Lung (tissue), 12 donors: ENCODE measurements around the gene NAPEPLD. TPM values are rescaled to one million over a fixed set of nuclear protein-coding genes. Genes with fewer than 3 reads are reported as not detected.
"Not testable (repeated sequence)": the region's sequence is repeated elsewhere in the genome, so short reads cannot be mapped to it uniquely, and the experiment has no call there.

ENCODE experiments used
- ATAC-seq: fragments of 200-7000 bp; cut with Tn5 transposase; one replicate; pipeline ENCODE4 v1.9.1; 2020; ENCODE audit warnings: moderate number of reproducible peaks; ENCODE audit not compliant: insufficient read depth, low FRiP score
- DNase-seq, 3 donors: peaks; one replicate each; pipeline ENCODE4 v3.0.0-alpha.2; 2013 to 2017
- H3K27ac ChIP-seq, 2 donors: one replicate each; pipeline ENCODE4 v1.5.1; 2013; ENCODE audit warnings: mild to moderate bottlenecking in 2 of 2, moderate library complexity in 2 of 2, control low read depth in 1 of 2, inconsistent platforms in 1 of 2, low read depth in 1 of 2, low read length in 1 of 2
- H3K27me3 ChIP-seq, 3 donors: one replicate each; pipeline ENCODE4 v1.5.1; 2013; ENCODE audit warnings: low read length in 2 of 3; ENCODE audit not compliant: control insufficient read depth in 3 of 3, insufficient read depth in 3 of 3
- H3K36me3 ChIP-seq, 4 donors: one replicate each; pipeline ENCODE4 v1.5.1; 2013; ENCODE audit warnings: low read length in 4 of 4, mild to moderate bottlenecking in 1 of 4, moderate library complexity in 1 of 4; ENCODE audit not compliant: control insufficient read depth in 4 of 4, insufficient read depth in 4 of 4
- H3K4me1 ChIP-seq, 5 donors: one replicate each; pipeline ENCODE4 v1.5.1; 2013; ENCODE audit warnings: low read length in 5 of 5, mild to moderate bottlenecking in 2 of 5, moderate library complexity in 1 of 5; ENCODE audit not compliant: control insufficient read depth in 5 of 5, insufficient read depth in 5 of 5
- H3K4me3 ChIP-seq: one replicate; pipeline ENCODE4 v1.5.1; 2013; ENCODE audit warnings: mild to moderate bottlenecking, control low read depth, moderate library complexity
- H3K9ac ChIP-seq, 2 donors: one replicate each; pipeline ENCODE4 v1.5.1; 2013; ENCODE audit warnings: low read length in 2 of 2, control low read depth in 1 of 2; ENCODE audit not compliant: insufficient read depth in 1 of 2
- H3K9me3 ChIP-seq, 4 donors: one replicate each; pipeline ENCODE4 v1.5.1; 2013; ENCODE audit warnings: low read length in 3 of 4, mild to moderate bottlenecking in 1 of 4, moderate library complexity in 1 of 4; ENCODE audit not compliant: control insufficient read depth in 4 of 4, insufficient read depth in 3 of 4
- WGBS, 2 donors: extraction: QIAGEN DNeasy Blood & Tissue Kit; methylation state at CpG; one replicate each; pipeline ENCODE4 v1.1.7; 2013; 5-methylcytosine and 5-hydroxymethylcytosine counted together
- polyA plus RNA-seq, 2 donors: library from polyadenylated mRNA; stranded (reverse); fragments of 200-250 nt; gene quantifications; one replicate each; pipeline ENCODE4 v1.2.1, GENCODE V29; 2013
- total RNA-seq, 2 donors: library from RNA; depleted of rRNA in 1 of 2; stranded (reverse); fragments of >200 nt in 1 of 2; gene quantifications; one replicate each; pipeline ENCODE4 v1.2.1, GENCODE V29; 2014 to 2021
- TF ChIP-seq, protein P1 (sequence below): IDR thresholded peaks from 2 replicates; pipeline ENCODE4 v1.5.1; 2012; ENCODE audit warnings: mild to moderate bottlenecking; ENCODE audit errors: control extremely low read depth, extremely low read depth
- donor health status: control.
- donor health status: control.
- donor health status: Bipolar disorder and iron deficiency.
- donor health status: healthy.
- donor health status: DM: yes; HTN: yes; CAD: no.

NAPEPLD gene
- total and polyA plus RNA-seq, 4 donors = 2.9 to 37.0 (median 8.9) TPM

DNA sequence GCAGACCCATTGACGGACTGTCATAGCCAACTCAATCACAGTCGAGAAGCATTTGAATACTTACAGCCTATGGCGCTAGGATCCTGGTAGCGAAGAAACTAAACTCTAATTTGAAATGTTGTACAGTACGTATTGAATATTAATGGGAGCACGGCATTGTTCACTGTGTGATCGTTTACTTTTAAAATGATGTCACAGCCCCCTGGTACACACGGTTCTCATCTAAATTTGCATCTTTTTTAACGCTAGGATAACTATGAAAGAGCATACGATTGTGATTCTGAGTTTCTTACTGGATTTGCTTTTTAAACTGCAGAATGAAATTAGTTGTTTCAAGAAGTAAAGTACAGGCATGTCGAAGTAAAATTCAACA is 895 bp upstream of the NAPEPLD start:
- Histone ChIP-seq H3K27ac (peak overlapping the region; percentile 99 to 100), H3K27me3 (no peaks in the 10 kb centered on the region), H3K36me3 (no peaks in the 10 kb centered on the region), H3K9me3 (peaks cover 0 to 2% (median 0%) of the 10 kb centered on the region in 4 donors), H3K9ac (peak overlapping the region in 1 of 2 donors; percentile 68), H3K4me1 (peaks cover 0 to 26% (median 3%) of the 10 kb centered on the region in 5 donors), H3K4me3 (peak overlapping the region; percentile 71)
- DNase-seq = no peak
- ATAC-seq = no peak
- TF ChIP-seq, protein P1, sequence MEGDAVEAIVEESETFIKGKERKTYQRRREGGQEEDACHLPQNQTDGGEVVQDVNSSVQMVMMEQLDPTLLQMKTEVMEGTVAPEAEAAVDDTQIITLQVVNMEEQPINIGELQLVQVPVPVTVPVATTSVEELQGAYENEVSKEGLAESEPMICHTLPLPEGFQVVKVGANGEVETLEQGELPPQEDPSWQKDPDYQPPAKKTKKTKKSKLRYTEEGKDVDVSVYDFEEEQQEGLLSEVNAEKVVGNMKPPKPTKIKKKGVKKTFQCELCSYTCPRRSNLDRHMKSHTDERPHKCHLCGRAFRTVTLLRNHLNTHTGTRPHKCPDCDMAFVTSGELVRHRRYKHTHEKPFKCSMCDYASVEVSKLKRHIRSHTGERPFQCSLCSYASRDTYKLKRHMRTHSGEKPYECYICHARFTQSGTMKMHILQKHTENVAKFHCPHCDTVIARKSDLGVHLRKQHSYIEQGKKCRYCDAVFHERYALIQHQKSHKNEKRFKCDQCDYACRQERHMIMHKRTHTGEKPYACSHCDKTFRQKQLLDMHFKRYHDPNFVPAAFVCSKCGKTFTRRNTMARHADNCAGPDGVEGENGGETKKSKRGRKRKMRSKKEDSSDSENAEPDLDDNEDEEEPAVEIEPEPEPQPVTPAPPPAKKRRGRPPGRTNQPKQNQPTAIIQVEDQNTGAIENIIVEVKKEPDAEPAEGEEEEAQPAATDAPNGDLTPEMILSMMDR = no peak
- 74 to 83% methylated on average over 11 of the region's 11 CpGs for WGBS, 2 donors

DNA sequence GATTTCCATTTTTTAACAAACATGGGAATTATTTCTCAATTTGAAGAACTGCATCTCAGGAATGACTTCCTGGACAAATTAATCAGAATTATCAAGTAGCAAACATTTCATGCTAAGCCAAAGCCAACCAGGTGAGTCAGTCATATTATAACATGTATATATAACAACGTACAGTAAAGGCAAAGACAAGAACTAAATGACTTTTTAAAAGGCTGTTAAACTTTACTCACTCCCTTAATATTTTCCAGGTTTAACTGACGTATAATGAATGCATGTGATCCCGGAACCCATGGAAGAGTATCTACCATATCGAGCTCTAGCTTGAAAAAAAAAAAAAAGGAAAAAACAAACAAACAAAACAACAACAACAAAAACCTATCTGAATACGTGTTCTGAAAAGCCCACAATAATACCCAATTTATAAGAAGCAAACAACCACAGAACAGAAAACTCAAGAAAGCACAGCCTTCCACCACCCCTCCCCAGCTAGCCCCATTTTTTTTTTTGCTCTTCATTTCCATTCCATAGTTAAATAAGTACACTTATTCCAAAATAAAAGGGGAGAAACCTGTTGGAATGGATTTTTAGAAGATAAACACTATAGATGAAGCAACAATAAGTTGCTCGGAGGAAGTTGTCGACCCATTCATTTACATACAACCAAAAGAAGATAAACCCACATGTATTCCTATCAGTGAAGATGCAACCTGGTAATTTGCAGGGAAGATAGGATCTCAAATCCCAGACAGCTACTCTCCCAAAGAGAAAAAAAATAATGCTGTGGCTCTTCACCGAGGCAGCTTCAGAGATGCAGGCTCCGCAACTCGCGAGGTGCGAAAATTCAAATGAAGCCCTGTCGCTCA is 537 bp downstream of the NAPEPLD start:
- 4% methylated on average over 13 of the region's 13 CpGs for WGBS, 2 donors
- TF ChIP-seq, protein P1 = no peak
- H3K36me3 ChIP-seq = no peaks in the 10 kb centered on the region
- H3K27ac ChIP-seq = peak overlapping the region; percentile 99 to 100
- ATAC-seq (no peak), DNase-seq (peak in 1 of 3 donors; percentile 24)
- H3K27me3 ChIP-seq = no peaks in the 10 kb centered on the region
- H3K9ac ChIP-seq = peak overlapping the region; percentile 6 to 83
- peak overlapping the region; percentile 71 for H3K4me3 ChIP-seq
- H3K9me3 ChIP-seq = peaks cover 0 to 2% (median 0%) of the 10 kb centered on the region in 4 donors
- H3K4me1 ChIP-seq = peaks cover 0 to 26% (median 3%) of the 10 kb centered on the region in 5 donors

DNA sequence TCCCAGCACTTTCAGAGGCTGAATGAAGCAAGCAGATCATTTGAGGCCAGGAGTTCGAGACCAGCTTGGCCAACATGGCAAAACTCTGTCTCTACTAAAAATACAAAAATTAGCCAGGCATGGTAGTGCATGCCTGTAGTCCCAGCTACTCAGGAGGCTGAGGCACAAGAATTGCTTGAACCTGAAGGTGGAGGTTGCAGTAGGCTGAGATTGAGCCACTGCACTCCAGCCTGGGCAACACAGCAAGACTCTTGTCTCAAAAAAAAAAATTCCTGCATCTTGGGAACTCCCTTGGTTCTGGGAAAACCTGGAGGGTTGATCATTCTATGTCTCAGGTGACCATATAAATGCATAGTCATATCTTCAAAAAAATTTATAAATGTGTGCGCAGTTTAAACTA is 4.1 kb downstream of the NAPEPLD start:
- not testable (repeated sequence) for H3K27ac ChIP-seq, H3K27me3 ChIP-seq, H3K36me3 ChIP-seq, ATAC-seq, H3K9ac ChIP-seq, H3K9me3 ChIP-seq, DNase-seq, H3K4me3 ChIP-seq
- peaks cover 0 to 26% (median 2%) of the 10 kb centered on the region in 5 donors for H3K4me1 ChIP-seq
- WGBS, 2 donors = 98% methylated on average over 2 of the region's 2 CpGs

DNA sequence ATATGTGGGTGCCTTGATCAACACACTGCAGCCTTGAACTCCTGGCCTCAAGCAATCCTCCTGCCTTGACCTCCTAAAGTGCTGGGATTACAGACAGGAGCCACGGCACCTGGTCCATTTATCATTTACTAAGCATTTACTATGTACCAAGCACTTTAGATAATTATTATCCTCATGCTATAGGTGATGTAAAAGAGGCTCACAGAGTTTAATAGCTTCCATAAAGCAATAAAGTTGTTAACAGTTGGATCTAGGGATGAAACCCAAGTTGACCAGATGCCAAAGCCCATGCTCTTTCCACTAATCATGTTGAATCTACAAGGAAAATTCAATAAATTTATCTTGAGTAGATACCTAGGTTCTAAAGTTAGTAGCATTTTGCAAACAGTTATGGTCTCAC is 5.0 kb downstream of the NAPEPLD start:
- no peaks in the 10 kb centered on the region for H3K27me3 ChIP-seq
- TF ChIP-seq, protein P1 = no peak
- DNase-seq (no peak), ATAC-seq (no peak)
- no peak overlapping the region for H3K4me3 ChIP-seq
- H3K9ac ChIP-seq = no peak overlapping the region
- H3K27ac ChIP-seq = no peak overlapping the region
- peaks cover 0 to 22% (median 2%) of the 10 kb centered on the region in 5 donors for H3K4me1 ChIP-seq
- WGBS, 2 donors = 99 to 100% methylated on average over 1 of the region's 1 CpG
- no peaks in the 10 kb centered on the region for H3K9me3 ChIP-seq
- peaks cover 0 to 6% (median 1%) of the 10 kb centered on the region in 4 donors for H3K36me3 ChIP-seq
